Measurements from ENCODE around the gene FAM174C. TPM values are rescaled to one million over a fixed set of nuclear protein-coding genes. Genes with fewer than 3 reads are reported as not detected.

The FAM174C gene
- total RNA-seq, 1 donor from 2014 or later, result 19.1 TPM

DNA sequence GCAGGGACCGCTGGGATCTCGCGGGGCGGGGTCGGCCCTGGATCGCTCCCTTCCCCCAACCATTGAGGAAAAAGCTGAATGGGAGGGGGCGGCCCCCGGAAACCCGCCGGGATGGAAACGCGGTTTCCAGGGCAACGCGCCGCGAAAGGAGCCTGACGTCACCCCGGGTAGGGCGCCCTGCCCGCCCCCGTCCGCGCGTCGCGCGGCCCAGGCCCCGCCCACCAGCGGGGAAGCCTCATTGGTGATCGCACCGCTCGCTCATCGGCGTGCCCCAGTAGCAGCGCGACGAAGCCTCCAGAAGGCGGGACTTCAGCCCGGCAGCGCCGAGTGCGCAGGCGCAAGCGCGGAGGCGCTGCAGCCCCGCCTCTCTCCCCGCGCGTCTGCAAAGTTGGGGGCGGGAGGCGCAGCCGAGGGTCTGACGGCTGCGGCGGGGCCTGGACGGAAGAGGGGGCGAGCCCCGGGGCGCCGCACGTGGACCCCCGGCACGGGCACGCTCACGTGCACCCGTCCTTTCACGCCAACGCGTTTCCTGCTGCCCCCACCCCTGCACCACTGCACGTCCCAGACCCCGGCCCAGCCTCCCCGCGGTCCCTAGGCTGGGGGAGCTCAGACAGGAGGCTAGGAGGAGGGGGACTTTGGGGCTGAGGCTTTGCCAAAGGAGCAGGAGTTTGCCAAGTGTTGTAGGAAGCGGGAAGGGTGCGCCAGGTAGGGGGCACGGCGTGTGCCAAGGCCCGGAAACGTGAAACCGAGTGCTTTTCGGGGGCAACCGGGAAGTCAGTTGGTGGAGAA, 14.4 kb upstream of the FAM174C start:
- DNase-seq (ENCODE audit: low read depth, low spot score), result no peak

DNA sequence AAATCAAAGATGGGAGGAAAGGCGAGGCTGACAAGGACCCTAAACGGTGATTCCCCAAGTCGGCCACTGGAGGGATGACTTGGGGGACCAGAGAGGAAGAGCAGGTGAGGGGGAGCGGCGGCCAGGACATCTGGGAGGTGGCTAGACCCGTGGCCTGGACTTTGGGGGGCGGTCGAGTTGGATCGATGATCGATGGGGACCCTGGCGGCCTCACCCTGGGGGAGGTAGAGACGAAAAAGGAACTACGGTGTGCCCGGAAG, 13.9 kb upstream of the FAM174C start:
- DNase-seq (ENCODE audit: low read depth, low spot score), result no peak

DNA sequence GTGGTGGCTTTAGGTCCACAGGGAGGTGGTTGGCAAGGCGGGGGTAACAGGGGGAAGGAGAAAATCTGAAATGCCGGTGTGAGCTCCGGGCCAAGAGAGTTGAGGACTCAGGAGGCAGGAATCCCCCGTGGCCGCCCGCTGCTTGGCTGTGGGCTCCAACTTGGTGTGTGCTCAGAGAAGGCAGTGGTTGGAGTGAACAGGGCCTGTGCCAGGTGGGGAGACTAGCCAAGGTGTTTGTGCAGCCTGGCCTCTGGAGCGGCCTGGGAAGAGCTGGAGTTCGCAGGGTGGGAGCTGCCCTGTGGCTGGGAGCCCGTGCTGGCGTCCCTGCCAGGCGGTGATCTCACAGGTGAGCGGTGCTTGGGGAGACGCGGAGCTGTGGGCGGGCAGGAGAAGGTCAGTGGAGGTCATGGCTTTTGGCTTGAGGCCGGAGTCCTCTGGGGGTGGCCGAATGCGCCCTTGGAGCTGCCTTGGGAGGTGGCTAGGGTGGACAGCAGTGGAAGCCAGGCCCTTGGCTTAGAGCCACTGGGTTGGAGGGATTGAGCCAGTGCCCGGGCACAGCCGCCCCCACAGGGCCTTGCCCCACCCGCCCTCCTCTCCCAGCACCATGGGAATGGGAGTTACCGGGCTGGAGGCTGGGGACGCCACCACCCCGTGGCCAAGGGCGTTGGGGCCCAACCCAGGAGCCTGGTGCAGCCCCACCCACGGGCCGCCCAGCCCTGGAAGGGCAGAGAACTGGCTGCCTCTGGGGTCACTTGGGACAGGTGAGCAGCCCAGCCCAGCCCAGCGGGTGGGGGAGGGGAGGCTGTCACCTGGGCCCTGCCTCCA, 13.3 kb upstream of the FAM174C start:
- DNase-seq (ENCODE audit: low read depth, low spot score), result no peak

DNA sequence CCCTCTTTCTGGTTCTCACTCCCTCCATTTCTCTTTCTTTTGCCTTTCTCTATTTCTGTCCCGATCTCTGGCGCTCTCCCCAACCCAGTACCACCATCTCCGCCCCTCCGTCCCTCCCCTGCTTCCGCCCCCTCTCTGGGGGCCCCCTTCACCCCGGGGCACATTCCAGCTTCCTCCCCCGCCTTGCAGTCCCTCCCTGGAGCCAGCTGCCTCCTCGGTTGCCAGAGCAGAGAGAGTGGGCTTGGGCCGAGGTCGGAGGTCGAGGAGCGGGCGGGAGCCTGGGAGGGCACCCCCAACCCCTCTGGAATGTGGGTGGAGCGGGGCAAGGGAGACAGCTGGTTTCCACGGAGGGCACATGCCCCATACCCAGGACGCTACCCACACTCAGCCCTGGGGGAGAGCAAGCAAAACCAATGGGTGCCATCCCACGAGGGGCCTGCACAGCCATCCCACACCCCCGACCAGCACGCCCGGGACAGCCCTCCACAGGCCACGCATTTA, 12.7 kb upstream of the FAM174C start:
- DNase-seq (ENCODE audit: low read depth, low spot score), result no peak

GRCh38 chr19:1263188-1263587, 12.1 kb upstream of the FAM174C start:
- no peak for DNase-seq (ENCODE audit: low read depth, low spot score)

DNA sequence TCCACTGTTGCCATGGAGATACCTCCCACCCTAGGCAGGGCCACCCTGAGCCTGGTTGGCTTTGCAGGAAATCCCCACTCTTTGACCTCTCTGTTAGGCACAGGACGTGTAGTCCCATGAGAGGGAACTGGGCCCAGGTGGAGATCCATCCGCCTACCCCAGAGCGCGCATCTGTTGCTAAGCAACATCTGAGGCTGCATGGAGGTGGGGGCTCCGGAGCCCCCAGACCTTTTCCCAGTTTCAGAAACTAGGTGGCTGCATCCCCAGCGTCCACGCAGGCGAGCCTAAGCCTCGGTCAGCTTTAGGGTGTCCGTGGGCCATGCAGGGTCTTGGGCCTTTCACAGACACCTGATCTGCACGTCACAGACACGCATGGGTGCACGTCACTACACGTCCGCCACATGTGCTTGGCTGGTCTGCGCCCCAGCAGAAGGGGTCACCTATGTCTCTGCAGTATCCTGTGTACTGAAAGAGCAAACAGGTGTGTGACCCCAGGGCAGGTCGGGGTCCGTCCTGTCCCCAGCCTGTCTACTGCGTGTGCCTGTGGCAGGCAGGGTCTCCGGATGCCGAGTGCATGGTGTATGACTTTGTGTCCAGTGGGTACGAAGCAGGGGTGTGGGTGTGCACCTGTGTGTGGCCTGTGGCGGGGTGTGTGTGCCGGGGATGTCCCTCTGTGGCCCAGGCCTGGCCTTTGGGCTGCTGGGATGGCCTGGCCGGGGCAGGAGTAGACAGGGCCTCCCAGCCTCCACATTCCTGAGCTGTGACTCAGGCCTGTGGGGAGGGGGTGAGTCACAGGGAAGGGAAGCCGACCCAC, 10.3 kb upstream of the FAM174C start:
- DNase-seq (ENCODE audit: low read depth, low spot score), result no peak

- DNase-seq (ENCODE audit: low read depth, low spot score), result no peak
These were observed 9.7 kb upstream of the FAM174C start for GRCh38 chr19:1265615-1266128.

- DNase-seq (ENCODE audit: low read depth, low spot score), result no peak
These were observed 9.0 kb upstream of the FAM174C start for GRCh38 chr19:1266129-1266915.

DNA sequence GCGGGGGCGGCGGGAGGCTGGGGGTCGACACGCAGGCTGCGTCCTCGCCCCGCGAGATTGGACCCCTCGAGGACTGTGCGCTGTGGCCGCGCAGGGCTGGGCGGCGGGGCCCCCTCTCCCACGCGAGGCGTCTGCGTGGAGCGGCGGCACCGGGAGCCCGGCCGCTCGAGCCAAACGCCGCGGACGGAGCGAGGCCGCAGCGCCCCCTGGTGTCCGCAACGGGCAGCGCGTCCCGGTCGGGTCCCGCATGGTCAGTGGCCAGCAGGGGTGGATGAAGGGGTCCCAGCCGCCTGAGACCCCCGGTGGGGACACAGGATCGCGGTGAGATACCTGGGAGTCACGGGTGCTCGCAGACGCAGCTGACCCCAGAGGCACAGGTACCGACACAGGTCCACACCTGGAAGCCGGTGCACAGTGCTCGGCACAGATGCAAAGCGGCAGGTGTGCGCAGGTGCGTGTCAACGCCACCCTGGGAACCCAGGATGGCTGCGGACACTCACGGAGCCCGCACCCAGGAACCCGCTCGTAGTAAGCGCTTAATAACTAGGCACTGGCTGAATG, 8.3 kb upstream of the FAM174C start:
- DNase-seq (ENCODE audit: low read depth, low spot score), result no peak

DNA sequence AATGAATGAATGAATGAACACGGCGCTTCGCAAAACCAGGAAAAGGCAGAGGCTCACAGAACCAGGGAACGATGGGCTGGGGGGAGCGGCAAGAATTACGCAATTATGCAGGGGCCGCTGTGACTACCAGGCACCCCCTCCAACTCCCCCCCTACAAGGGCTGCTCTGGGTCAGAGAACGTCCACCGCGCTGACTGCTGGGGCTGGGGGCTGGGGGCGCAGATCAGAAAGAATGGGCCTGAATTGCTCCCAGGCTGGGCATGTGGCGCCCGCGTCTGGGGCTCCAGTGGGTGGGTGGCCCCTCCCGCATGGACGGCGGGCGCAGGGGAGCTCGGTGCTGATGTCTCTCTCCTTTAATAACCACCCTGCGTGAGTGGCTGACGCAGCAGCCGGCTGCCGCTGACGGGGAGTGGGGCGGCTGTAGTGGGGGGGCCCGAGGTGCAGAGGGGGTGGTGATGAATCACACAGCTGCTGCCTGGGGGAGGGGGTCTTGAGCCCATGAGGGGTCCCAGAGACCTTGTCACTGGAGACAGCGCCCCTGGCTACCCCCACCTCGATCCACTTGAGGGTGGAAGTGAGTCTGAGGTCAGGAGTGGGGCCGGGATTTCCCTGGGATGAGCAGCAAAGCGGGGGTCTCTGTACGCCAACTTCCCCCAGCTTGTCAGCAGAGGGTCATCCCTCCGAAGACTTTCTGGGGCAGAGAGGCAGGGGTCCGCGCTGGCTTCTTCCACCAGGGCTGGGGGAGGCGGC, 7.7 kb upstream of the FAM174C start:
- no peak for DNase-seq (ENCODE audit: low read depth, low spot score)

DNA sequence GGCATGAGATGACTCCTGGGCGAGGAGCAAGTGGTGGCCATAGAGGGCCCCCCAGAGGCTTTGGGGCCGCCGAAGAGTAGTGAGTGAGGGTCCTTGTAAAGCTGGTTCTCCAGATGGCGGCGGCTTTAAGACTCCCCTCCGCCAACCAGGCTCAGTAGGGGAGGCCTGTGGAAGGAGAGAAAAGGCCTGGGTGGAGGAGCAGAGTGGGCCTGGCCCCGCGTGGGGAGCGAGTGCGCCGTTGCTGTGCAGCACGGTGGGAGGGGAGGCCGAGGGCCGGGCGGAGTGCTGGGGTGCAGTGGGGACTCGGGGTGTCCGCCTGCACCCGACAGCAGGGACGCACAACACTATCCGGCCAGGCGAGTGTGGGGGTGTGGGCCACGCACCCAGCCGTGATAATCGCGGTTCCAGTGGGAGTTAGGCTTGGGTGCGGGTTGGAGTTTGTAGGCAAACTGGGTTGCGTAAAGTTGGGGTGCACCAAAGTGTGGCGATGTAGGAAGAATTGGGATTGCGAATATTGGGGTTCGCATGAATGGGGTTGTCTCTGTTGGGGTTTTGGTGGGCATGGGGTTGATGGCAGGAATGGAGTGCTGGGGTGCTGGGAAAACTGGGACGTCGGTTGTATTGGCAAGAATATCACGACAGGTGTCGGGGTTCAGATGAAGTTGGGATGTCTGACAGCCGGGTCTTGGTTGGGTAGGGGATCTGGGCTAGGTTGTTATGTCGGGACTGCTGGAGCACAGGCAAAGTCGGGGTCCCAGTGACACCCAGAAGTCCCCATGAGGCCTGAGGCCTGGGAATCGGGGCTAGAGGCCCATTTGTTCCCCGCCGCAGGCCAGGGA, 6.9 kb upstream of the FAM174C start:
- DNase-seq (ENCODE audit: low read depth, low spot score), result no peak

DNA sequence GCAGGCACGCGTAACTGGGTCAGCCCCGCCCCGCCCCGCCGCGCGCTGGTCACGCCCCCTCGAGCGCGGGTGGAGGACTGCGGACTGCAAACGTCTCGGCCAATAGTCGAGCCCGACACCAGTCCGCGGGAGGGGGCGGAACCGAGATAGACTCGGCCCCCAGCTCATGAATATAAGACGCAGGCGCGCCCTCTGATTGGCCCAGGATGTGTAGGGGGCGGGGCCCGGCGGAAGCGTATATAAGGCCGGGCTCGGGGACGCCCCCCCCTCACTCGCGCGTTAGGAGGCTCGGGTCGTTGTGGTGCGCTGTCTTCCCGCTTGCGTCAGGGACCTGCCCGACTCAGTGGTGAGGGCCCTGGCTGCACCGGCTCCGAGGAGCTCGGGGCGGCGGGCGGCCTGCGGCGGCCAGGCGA, 6.3 kb upstream of the FAM174C start, which contains the start of gene CIRBP:
CIRBP (plus strand) TSS at position 268 of the 413 bp plus-strand sequence. CDS start 1,602 bp downstream, outside the sequence.
- peak; percentile 95 for DNase-seq (ENCODE audit: low read depth, low spot score)

DNA sequence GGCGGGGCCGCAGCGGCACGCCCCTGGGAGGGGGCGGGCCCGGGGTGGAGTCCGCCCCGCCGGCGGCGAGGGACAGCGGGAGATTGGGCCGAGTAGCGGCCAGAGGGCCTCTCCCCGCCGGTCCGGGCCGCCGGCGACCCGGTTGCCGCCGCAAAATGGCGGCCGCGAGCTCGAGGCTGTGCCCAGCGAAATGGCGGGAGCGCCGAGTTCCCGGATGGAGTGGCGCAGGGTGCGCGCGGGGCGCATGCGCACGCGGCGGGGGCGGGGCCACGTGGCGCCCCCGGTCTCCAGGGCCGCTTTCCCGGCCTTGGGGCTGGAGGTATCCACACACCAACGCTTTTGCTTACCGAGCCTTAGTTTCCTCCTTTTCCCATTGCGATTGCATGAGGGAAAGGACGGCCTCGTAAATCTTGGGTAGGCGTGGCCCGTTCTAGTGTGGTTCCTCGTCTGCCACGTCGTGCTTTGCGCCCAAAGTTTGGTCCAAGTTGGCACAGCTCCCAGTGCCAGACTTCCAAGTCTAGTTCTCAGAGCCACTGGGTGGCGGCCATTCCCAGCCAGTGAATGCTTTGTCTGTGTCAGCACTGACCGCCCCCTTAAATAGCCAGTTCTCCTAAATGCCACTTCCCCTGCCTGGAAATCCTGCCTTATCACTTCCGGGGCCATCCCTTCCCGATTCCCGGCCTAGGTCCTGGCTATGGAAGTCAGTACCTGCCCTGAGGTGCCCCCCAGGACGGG, 5.7 kb upstream of the FAM174C start:
- no peak for DNase-seq (ENCODE audit: low read depth, low spot score)

DNA sequence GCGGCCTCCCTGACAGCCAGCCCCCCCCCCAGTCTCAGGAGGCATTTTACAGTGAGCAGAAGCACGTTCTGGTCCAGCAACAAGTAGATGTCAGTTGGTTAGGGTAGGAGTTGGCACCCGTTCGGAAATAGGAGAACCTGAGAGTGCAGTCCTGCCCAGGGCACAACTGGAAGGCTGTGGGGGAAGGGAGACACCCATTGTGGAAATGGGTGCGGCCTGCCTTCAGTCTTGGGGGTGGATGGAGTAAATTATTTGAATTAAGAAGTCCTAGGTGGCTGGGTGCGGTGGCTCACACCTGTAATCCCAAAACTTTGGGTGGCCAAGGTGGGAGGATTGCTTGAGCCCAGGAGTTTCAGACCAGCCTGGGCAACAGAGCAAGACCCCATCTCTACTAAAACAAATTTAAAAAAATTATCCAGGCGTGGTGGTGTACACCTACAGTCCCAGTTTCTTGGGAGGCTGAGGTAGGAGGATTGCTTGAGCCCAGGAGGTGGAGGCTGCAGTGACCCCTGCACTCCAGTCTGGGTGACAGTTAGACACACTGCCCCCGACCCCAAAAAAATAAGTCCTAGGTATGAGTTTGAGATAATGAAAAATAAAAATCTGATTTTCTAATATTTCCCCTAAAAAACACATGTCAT, 5.0 kb upstream of the FAM174C start:
- DNase-seq (ENCODE audit: low read depth, low spot score), result no peak

- no peak for DNase-seq (ENCODE audit: low read depth, low spot score)
These were observed 4.3 kb upstream of the FAM174C start for GRCh38 chr19:1270854-1271527.

DNA sequence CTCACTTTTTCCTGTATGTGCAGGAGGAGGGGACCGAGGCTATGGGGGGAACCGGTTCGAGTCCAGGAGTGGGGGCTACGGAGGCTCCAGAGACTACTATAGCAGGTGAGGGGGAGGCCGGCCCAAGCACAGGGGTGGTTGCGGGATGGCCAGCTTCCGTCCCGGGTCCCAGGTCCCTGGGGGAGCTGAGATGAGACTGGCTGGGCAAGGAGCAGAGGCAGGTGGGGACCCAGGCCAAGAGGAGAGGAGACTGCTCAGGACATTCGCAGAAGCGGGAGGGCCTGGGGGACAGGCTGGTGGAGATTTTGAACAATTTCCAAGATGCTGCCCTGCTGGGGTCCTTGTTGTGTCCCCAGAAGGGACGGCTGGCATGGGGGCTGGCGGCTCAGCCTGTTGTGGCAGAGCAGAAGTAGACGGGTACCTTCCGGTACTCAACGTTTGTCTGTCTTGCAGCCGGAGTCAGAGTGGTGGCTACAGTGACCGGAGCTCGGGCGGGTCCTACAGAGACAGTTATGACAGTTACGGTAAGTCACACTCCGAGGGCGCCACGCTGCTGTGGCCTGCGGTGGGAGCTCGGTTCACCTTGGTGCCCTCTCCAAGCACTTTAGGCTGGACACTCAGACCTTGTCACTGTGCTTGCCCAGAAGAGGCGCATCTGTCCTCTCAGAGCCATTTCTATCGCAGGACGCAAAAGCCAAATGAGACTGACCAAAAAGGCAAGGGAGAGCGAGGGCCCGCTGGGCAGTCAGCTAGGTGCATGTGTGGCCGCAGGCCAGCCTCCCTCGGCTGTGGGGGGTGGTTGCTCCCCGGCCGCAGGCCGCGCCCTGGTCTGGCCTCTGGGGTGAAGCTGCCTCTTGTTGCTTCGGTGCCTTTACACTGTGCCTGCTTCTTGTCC, 3.6 kb upstream of the FAM174C start:
- DNase-seq (ENCODE audit: low read depth, low spot score), result no peak
